T-helper 1 cell treated with Interleukin-12 subunit alpha and Interleukin-12 subunit beta and Interleukin-4 antibody, amounts not matched to agents 30 ng/mL and 1 ng/mL, for 36 hours (primary cell): ENCODE measurements around the gene CISD1. TPM values are rescaled to one million over a fixed set of nuclear protein-coding genes. Genes with fewer than 3 reads are reported as not detected.

Experiments used
- total RNA-seq: library from RNA; stranded (reverse); gene quantifications from 2 replicates; pipeline ENCODE4 v1.2.3, GENCODE V29; 2022

CISD1 gene
- total RNA-seq, 1 donor from 2014 or later, result 38.6 TPM

Other genes with a start within 250 kb of the CISD1 start
- gene IPMK, start 1.3 kb upstream of the CISD1 start, total RNA-seq, result 4.2 and 4.6 TPM in 2 replicates
- 14.9 and 18.6 TPM in 2 replicates for gene UBE2D1, start 65.8 kb downstream of the CISD1 start, total RNA-seq
- gene TFAM, start 116.2 kb downstream of the CISD1 start, total RNA-seq, result 56.3 and 60.1 TPM in 2 replicates
- not detected in 2 replicates for gene BICC1, start 243.7 kb downstream of the CISD1 start, total RNA-seq